PC-3 (cell line): Measurements from ENCODE around the gene RANBP10.

Experiments
- CTCF ChIP-seq: fragments of 300-600 bp; sonication (generic); conservative IDR thresholded peaks from 2 replicates; pipeline ENCODE4 v1.5.1; 2017; ENCODE audit warnings: antibody characterized with exemption, low read depth, mild to moderate bottlenecking, low read length
- EZH2 ChIP-seq: fragments of 300-600 bp; sonication (generic); IDR thresholded peaks from one replicate; pipeline ENCODE4 v1.6.1; 2017; ENCODE audit warnings: antibody characterized with exemption, mild to moderate bottlenecking, low read length; ENCODE audit not compliant: unreplicated experiment
- EZH2phosphoT487 ChIP-seq: fragments of 300-600 bp; sonication (generic); IDR thresholded peaks from 2 replicates; pipeline ENCODE4 v1.6.1; 2018; ENCODE audit warnings: mild to moderate bottlenecking, antibody characterized with exemption, low read length, borderline replicate concordance

GRCh38 chr16:67814567-67814966 is 8.2 kb upstream of the RANBP10 start:
- TF ChIP-seq EZH2 (no peak), CTCF (no peak), EZH2phosphoT487 (no peak)
